D341Med (cell line): Measurements from ENCODE around the gene ISX.

Experiments used
- DNase-seq: peaks from one replicate; pipeline ENCODE4 v3.0.0; 2012; ENCODE audit warnings: low spot score

Gene ISX

GRCh38 chr22:35113341-35113740, 47.4 kb downstream of the ISX start:
- no peak for DNase-seq

GRCh38 chr22:35114131-35114980, 48.4 kb downstream of the ISX start:
- DNase-seq = no peak

- no peak for DNase-seq
These were observed 49.6 kb downstream of the ISX start for GRCh38 chr22:35115515-35115914.

DNA sequence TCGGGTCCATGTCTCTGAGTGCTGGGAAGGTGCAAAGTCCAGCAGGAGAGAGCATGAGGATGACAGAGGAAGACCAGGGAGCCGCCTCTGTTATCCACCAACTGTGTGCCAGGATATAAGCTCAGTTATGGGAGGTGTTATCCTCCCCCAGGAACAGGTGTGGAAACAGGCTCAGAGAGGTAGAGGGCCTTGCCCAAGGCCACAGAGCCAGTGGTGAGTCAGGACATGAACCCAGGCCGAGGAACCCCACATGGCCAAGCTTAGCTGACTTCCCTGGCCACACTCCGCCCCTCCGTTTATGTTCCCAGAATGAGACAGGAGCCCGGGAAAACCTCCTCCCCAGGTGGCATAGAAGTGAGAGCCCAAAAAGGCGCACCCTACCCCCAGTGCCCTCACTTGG, 50.3 kb downstream of the ISX start:
- DNase-seq = no peak

- DNase-seq = no peak
These were observed 50.9 kb downstream of the ISX start for GRCh38 chr22:35116817-35117216.

DNA sequence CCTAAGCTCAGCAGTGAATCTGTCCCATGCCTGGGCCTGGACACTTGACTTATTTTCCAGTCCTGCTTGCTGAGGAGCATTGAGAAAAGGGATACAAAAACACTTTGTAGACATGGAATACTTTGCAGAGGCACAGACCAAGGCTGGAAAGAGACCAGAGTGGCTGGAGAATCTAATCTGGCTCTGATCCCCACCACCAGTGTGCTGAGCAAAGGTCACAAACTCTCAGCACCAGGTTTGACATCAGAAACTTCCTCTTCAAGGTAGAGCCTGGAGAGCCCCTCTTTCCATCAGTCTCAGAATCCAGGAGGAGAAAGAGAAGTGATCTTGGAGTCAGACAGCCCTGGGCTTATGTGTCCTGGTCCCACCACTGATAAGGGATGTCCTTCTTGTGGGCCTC, 53.5 kb downstream of the ISX start:
- no peak for DNase-seq

DNA sequence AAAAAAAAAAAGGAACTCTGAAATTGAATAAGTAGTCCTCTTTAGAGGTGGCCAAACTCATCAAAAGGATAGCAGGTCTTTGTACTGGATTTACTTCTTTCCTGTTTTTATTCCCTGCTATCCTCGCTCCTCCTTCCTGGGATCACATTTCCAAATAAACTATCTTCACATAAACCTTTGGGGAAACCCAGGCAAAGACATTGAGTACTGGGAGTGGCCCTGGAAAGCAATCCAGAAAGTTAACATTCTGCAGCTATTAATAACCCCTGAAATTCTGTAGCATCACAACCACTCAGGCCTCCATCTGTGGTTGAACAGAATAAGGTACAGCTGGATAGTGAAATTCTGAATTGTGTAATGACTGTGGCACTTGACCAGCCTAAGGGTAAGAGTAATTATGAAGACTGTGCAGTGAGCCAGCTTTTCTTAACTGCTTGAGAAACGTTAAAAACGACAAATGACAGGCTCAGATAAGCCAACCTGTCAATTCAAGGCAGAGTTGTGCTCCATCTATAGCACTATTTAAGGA, 58.8 kb downstream of the ISX start:
- no peak for DNase-seq

DNA sequence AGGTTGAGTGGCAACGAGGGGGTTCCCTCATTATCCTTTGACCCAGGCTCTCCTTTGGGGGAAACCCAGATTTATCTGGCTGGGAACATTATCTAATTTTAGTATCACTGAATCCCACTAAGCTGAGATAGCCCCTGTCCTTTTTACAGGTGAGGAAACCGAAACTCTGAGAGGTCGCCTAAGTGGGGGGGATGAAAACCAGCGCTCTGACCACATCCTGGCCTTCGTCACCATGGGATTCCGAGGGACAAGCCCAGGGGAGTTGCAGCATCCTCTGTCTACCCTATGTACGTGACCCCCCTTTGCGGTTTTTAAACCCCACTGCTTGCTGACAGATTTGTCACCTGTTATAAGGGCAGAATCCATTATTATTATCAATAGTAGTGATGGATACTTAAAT, 61.0 kb downstream of the ISX start:
- DNase-seq = no peak

- DNase-seq = no peak
These were observed 62.7 kb downstream of the ISX start for GRCh38 chr22:35128637-35129036.

- DNase-seq = no peak
These were observed 65.6 kb downstream of the ISX start for GRCh38 chr22:35131525-35132000.

DNA sequence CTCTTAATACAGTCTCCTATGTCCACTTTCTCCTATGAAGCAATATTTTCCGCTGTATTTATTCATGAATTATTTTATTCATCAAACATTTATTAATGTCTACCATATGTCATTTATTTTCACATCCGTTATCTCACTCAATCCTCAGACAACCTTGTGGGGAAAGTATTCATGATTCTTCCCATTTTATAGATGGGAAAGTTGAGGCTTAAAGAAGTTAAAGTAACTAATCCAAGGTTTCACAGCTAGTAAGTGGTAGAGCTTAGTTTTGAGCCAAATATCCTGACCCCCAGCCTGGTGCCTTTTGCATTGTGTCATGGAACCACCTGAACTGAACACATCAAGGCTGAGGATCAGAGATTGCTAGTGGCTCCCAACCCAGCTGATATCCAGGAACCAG, 66.6 kb downstream of the ISX start:
- no peak for DNase-seq

GRCh38 chr22:35133702-35134380, 67.9 kb downstream of the ISX start:
- no peak for DNase-seq

DNA sequence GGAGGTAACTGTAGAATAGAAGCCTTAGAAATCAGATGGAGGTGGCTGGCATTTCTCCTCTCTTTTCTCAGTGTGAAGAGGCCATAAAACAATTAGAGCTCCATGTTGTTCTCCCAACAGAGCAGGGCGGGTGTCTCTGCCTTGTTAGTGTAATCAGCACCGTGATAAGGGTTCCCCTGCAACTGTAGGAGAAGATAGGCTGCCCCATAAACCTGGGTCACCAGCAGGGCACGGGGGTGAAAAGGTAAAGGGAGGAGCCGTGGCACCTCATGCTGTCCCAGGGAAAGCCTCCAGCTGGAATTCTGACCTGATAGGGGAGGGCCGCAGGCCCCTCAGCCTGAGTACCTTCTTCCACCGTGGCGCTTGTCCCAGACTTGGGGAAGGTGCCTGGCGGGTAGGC, 68.7 kb downstream of the ISX start:
- DNase-seq = no peak

DNA sequence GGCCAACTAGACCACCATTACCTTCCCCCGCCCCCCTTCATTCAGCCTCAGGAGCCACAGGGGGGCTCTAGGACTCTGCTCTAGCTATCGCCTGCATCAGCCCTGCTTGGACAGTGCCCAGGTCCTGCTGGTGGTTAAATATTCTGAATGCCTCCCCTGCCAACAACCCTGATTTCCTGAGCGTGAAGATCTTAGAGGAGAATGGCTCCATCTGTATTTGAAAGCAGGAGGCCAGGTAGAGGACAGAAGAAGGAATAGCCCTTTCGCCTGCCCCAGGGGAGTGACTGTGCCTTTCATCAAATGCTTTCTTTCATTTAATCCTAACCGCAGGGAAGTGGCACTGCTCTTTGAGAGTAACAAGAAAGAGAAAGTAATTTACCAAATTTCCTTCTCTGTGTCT, 69.2 kb downstream of the ISX start:
- DNase-seq = no peak
